A549 (cell line): Measurements from ENCODE around the gene HLA-DMB. TPM values are rescaled to one million over a fixed set of nuclear protein-coding genes. Genes with fewer than 3 reads are reported as not detected.

ENCODE experiments used
- ATAC-seq, 2 experiments: fragments of 200-7000 bp in 1 of 2; fragments of >200 bp in 1 of 2; cut with Nextera tagmentation in 1 of 2; cut with Tn5 transposase in 1 of 2; 3 replicates each; pipeline versions ENCODE4 v1.8.0 to v1.9.1; 2018 to 2020; ENCODE audit warnings: mild to moderate bottlenecking in 1 of 2, moderate library complexity in 1 of 2
- CTCF ChIA-PET: fragments of 300-600 bp; sonication (Branson Sonifier 250); formaldehyde crosslinking; extraction: SDS; loops from one replicate; lab custom pipeline; 2021; ENCODE audit warnings: antibody characterized with exemption, inconsistent platforms; lab: Yijun Ruan, JAX
- POLR2A ChIA-PET: fragments of 350-600 bp; formaldehyde crosslinking; extraction: SDS; loops from one replicate; lab custom pipeline; 2021; ENCODE audit warnings: antibody characterized with exemption, inconsistent platforms; lab: Yijun Ruan, JAX
- DNase-seq, 2 experiments: peaks; one replicate each; pipeline versions ENCODE4 v3.0.0 to v3.0.0-alpha.2; 2011 to 2016; ENCODE audit warnings: low read depth in 1 of 2, low spot score in 1 of 2
- FAIRE-seq: peaks from 2 replicates; lab custom pipeline; 2011; peaks lifted over from hg19 to GRCh38; lab: Jason Lieb, UNC
- H3K27ac ChIP-seq, 2 experiments: fragments of >200 bp; sonication (Bioruptor Twin); formaldehyde crosslinking; 3 replicates each; pipeline ENCODE4 v1.5.1; 2016 to 2017
- H3K4me1 ChIP-seq: fragments of >200 bp; sonication (Bioruptor Twin); formaldehyde crosslinking; 3 replicates; pipeline ENCODE4 v1.6.1; 2016
- H3K4me2 ChIP-seq: fragments of >200 bp; sonication (Bioruptor Twin); formaldehyde crosslinking; 3 replicates; pipeline ENCODE4 v1.6.1; 2016
- H3K4me3 ChIP-seq: fragments of >200 bp; sonication (Bioruptor Twin); formaldehyde crosslinking; 3 replicates; pipeline ENCODE4 v1.5.1; 2016
- H3K9me3 ChIP-seq: fragments of >200 bp; sonication (Bioruptor Twin); formaldehyde crosslinking; 3 replicates; pipeline ENCODE4 v1.6.1; 2016
- BHLHE40 ChIP-seq: IDR thresholded peaks from 2 replicates; pipeline ENCODE4 v1.6.1; 2012; ENCODE audit warnings: low read depth, low read length, inconsistent platforms
- CBX2 ChIP-seq: fragments of 200-600 bp; sonication (generic); IDR thresholded peaks from 2 replicates; pipeline ENCODE4 v1.6.1; 2016; ENCODE audit warnings: low read depth, mild to moderate bottlenecking, borderline replicate concordance
- CTCF ChIP-seq: fragments of >200 bp; sonication (Bioruptor Twin); formaldehyde crosslinking; IDR thresholded peaks from 3 replicates; pipeline ENCODE4 v1.5.1; 2016
- E2F6 ChIP-seq: IDR thresholded peaks from 2 replicates; pipeline ENCODE4 v1.6.1; 2012; ENCODE audit warnings: low read depth, borderline replicate concordance
- EHF ChIP-seq: fragments of 250-450 bp; sonication (Bioruptor Pico); IDR thresholded peaks from 2 replicates; pipeline ENCODE4 v1.5.0; 2020; ENCODE audit warnings: mild to moderate bottlenecking
- ELK1 ChIP-seq: fragments of 150-350 bp; IDR thresholded peaks from 2 replicates; pipeline ENCODE4 v1.6.1; 2014; ENCODE audit warnings: low read depth, mild to moderate bottlenecking, low read length
- GATA3 ChIP-seq: IDR thresholded peaks from 2 replicates; pipeline ENCODE4 v1.6.1; 2012; ENCODE audit warnings: borderline replicate concordance
- HDAC2 ChIP-seq: fragments of 200-600 bp; sonication (generic); IDR thresholded peaks from 2 replicates; pipeline ENCODE4 v1.6.1; 2016
- HEYL ChIP-seq: fragments of 250-450 bp; sonication (Bioruptor Pico); IDR thresholded peaks from 2 replicates; pipeline ENCODE4 v1.8.0; 2021; ENCODE audit warnings: mild to moderate bottlenecking, moderate library complexity
- HMGXB4 ChIP-seq: fragments of 250-450 bp; sonication (Bioruptor Pico); IDR thresholded peaks from 2 replicates; pipeline ENCODE4 v1.5.0; 2021; ENCODE audit warnings: mild to moderate bottlenecking, moderate library complexity, borderline replicate concordance
- HOXB13 ChIP-seq: fragments of 250-450 bp; sonication (Bioruptor Pico); IDR thresholded peaks from 2 replicates; pipeline ENCODE4 v1.5.0; 2020; ENCODE audit warnings: low read depth, mild to moderate bottlenecking, moderate library complexity
- HOXB5 ChIP-seq: fragments of 250-450 bp; sonication (Bioruptor Pico); IDR thresholded peaks from 2 replicates; pipeline ENCODE4 v1.5.0; 2020; ENCODE audit warnings: mild to moderate bottlenecking, moderate library complexity
- JUNB ChIP-seq: fragments of >200 bp; sonication (Bioruptor Twin); formaldehyde crosslinking; IDR thresholded peaks from 2 replicates; pipeline ENCODE4 v1.6.1; 2016
- KDM1A ChIP-seq: fragments of 200-600 bp; sonication (generic); IDR thresholded peaks from 2 replicates; pipeline ENCODE4 v1.6.1; 2016; ENCODE audit warnings: low read depth, mild to moderate bottlenecking
- MAX ChIP-seq: IDR thresholded peaks from 2 replicates; pipeline ENCODE4 v1.6.1; 2012
- MAZ ChIP-seq: fragments of 150-350 bp; IDR thresholded peaks from 2 replicates; pipeline ENCODE4 v1.6.1; 2014; ENCODE audit warnings: antibody characterized with exemption, low read depth, low read length, borderline replicate concordance
- NR3C1 ChIP-seq: fragments of >200 bp; sonication (Bioruptor Twin); formaldehyde crosslinking; IDR thresholded peaks from 3 replicates; pipeline ENCODE4 v1.6.1; 2017
- PBX3 ChIP-seq: IDR thresholded peaks from 2 replicates; pipeline ENCODE4 v1.6.1; 2012
- PHF8 ChIP-seq: fragments of 200-600 bp; sonication (generic); IDR thresholded peaks from 2 replicates; pipeline ENCODE4 v1.6.1; 2016; ENCODE audit warnings: low read depth, mild to moderate bottlenecking, antibody characterized with exemption, moderate library complexity, borderline replicate concordance
- POLR2A ChIP-seq: IDR thresholded peaks from 2 replicates; pipeline ENCODE4 v1.6.1; 2012; ENCODE audit warnings: mild to moderate bottlenecking, low read length
- POLR2AphosphoS2 ChIP-seq: conservative IDR thresholded peaks from 2 replicates; pipeline ENCODE4 v1.6.1; 2012; ENCODE audit warnings: low read length, improper control_type of control experiment, inconsistent platforms
- RCOR1 ChIP-seq: fragments of 150-350 bp; IDR thresholded peaks from 2 replicates; pipeline ENCODE4 v1.6.1; 2014; ENCODE audit warnings: antibody characterized with exemption, low read length, low read depth
- REST ChIP-seq: fragments of 200-600 bp; sonication (generic); IDR thresholded peaks from 2 replicates; pipeline ENCODE4 v1.6.1; 2016; ENCODE audit warnings: antibody characterized with exemption, mild to moderate bottlenecking, moderate library complexity
- RFX5 ChIP-seq: fragments of 450-650 bp; IDR thresholded peaks from 2 replicates; pipeline ENCODE4 v1.7.1; 2014; ENCODE audit warnings: antibody characterized with exemption, mild to moderate bottlenecking, moderate library complexity
- TP53 ChIP-seq: fragments of 250-450 bp; sonication (Bioruptor Pico); IDR thresholded peaks from 2 replicates; pipeline ENCODE4 v1.5.0; 2021; ENCODE audit warnings: mild to moderate bottlenecking, moderate library complexity
- USF2 ChIP-seq: fragments of 450-650 bp; IDR thresholded peaks from 2 replicates; pipeline ENCODE4 v1.6.1; 2014; ENCODE audit warnings: antibody characterized with exemption
- ZC3H11A ChIP-seq: fragments of 450-650 bp; IDR thresholded peaks from 2 replicates; pipeline ENCODE4 v1.6.1; 2014; ENCODE audit warnings: antibody characterized with exemption, mild to moderate bottlenecking
- ZNF302 ChIP-seq: fragments of 250-450 bp; sonication (Bioruptor Pico); IDR thresholded peaks from 2 replicates; pipeline ENCODE4 v1.9.0; 2021; ENCODE audit warnings: inconsistent platforms, mild to moderate bottlenecking, moderate library complexity
- WGBS: methylation state at CpG from one replicate; pipeline ENCODE4 v1.1.6; 2017; ENCODE audit errors: missing lambda C conversion rate; 5-methylcytosine and 5-hydroxymethylcytosine counted together
- polyA plus RNA-seq, 4 experiments: library from polyadenylated mRNA; depleted of rRNA in 3 of 4; stranded (reverse); fragments of >200 nt; fragmentation: RNase III in 1 of 4; extraction: RNeasy Plus Mini Kit Qiagen cat#74134 plus additional on column Dnase treatment in 1 of 4; gene quantifications; 2 replicates in 3 of 4; 3 replicates in 1 of 4; pipeline ENCODE4 v1.2.3, GENCODE V29; 2011 to 2017

Gene HLA-DMB
- polyA plus RNA-seq, 2 of the 4 experiments (the other 2 are of a cell fraction) = 3.7 to 14.3 TPM

GRCh38 chr6:32968867-32969684 is 28.2 kb upstream of the HLA-DMB start:
- FAIRE-seq = no peak
- WGBS = 0% methylated on average over 9 of the region's 40 CpGs
- peak overlapping the region; percentile 95 for H3K4me2 ChIP-seq
- H3K9me3 ChIP-seq = no peaks in the 10 kb centered on the region
- ChIA-PET CTCF (interaction anchor here (0.7 to 4.3 kb wide), 7 partner anchors 10 to 131 kb away, joined by 3 to 63 read pairs (median 3); partner anchors contain the start of gene TAP2), POLR2A (interaction anchor here (0.6 to 5.0 kb wide), 9 partner anchors 13 to 303 kb away, joined by 3 to 127 read pairs (median 4); partner anchors contain the start of genes RING1, RPS18, TAP2 and VPS52)
- H3K4me3 ChIP-seq = peak overlapping the region; percentile 71
- ATAC-seq = peak; percentile 5 to 7; a peak in 5 of 6 replicates
- peak overlapping the region; percentile 99 to 100 for H3K27ac ChIP-seq
- DNase-seq = peak; percentile 55 to 85
- H3K4me1 ChIP-seq = peaks cover 17% of the 10 kb centered on the region
- TF ChIP-seq RFX5 (no peak), USF2 (no peak), POLR2A (peak; percentile 38), JUNB (no peak), ZNF302 (CRISPR knock-in tag) (no peak), HMGXB4 (CRISPR knock-in tag) (peak; percentile 67), CBX2 (no peak), ELK1 (no peak), HEYL (CRISPR knock-in tag) (no peak), POLR2AphosphoS2 (no peak), TP53 (CRISPR knock-in tag) (peak; percentile 78; the same call in 1 of the 2 replicates), KDM1A (no peak), PHF8 (no peak), RCOR1 (no peak), GATA3 (no peak), ZC3H11A (no peak), HOXB5 (peak; percentile 84), EHF (CRISPR knock-in tag) (peak; percentile 81; the same call in 1 of the 2 replicates), NR3C1 (no peak), REST (no peak), HOXB13 (no peak), MAX (peak; percentile 83; the same call in 1 of the 2 replicates), CTCF (no peak), E2F6 (peak; percentile 77), MAZ (no peak; the same call in 1 of the 2 replicates), HDAC2 (no peak), PBX3 (no peak), BHLHE40 (no peak)
